NCI-H510A treated with DMSO at 0.1 percent for 48 hours (cell line): ENCODE results near the gene BMPR1A.

Experiments
- DNase-seq: peaks from one replicate; lab custom pipeline; 2025; lab: John Stamatoyannopoulos, UW

BMPR1A gene

DNA sequence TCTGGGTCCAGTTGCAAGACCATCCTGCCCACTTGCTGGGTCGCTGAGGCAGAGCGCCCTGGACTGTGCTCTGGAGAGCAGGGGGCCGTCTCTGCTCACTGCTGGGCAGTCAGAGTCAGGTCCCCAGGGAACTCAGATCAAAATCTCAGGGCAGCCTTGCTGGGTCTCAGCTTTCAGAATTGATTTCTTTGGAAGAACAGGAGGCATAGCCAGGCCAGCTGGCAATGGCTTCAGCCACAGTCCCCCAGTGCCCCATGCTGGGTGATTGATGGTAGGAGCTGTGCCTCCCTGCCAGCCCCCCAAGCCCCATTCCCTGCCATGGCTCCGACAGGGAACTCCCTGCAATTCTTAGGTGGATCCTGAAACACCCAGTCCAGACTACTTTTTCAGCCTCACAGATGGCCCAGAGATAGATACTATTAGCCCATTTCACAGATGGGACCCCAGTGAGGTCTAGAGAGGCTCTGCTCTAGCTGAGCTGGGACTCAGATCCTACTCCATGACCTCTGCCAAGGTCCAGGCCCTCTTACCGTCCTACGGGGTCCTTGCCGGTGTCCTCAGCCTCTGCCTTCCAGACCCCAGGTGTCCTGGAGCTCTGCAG, 200.5 kb downstream of the BMPR1A start:
- no peak for DNase-seq

DNA sequence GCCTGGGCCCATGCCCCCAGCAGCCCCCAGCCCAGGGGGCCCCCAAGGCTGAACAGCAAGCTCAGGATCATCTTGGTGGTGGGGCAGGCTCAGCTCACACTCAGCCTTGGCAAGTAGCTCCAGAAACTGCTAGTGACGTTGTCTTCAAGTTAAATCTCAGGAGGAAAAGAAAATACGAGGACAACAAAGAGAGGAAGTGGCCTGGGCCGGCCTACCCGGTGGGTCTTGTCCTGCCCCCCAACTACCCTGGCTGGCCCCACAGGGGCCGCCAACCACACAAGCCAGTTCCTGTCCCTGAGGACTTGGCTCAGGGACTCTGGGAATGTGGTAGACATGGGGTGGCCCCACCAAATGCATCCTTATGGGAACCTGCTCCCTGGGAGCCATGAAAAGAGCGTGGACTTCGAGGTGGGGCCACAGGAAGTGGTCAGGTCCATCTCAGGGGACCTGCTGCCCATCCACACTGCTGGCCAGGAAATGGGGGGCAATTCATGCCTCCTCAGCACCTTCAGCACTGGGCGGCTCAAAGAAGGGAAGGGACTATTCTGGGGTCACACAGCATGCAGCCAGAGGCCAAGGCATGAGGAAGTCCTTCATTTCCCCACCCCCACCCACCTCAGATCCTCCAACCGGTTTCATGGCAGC, 201.2 kb downstream of the BMPR1A start, which contains the start of gene MMRN2:
MMRN2 (minus strand) TSS at position 145 of the 645 bp plus-strand sequence; CDS start at position 71, 74 bp downstream.
- no peak for DNase-seq

DNA sequence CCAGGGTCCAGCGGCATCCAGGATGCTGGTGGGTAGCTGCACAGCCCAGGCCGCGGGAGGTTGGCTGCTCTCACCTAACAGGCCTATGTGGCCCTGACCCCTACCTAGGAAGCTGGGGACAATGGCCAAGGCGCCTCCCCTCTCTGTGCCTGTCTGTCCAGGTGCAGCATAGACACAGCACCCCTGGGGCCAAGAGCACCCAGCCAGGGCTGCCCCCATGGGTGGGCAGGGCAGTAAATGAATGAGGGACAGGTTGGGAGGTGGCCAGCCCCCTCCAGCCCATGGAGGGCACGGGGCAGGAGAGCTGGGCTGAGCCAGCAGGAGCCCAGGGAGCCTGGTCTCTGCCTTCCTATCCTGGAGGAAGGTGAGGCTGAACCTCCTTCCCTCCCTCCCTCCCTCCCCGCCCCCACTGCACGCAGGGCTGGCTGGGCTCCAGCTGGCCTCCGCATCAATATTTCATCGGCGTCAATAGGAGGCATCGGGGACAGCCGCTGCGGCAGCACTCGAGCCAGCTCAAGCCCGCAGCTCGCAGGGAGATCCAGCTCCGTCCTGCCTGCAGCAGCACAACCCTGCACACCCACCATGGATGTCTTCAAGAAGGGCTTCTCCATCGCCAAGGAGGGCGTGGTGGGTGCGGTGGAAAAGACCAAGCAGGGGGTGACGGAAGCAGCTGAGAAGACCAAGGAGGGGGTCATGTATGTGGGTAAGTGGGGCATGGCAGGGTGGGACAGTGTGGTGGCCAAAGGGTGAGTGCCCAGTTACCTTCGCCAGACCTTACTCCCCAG, 201.9 kb downstream of the BMPR1A start, which contains the start of gene SNCG:
SNCG (plus strand) TSS at position 484 of the 785 bp plus-strand sequence; CDS start at position 583, 99 bp downstream.
- DNase-seq = peak; percentile 47

DNA sequence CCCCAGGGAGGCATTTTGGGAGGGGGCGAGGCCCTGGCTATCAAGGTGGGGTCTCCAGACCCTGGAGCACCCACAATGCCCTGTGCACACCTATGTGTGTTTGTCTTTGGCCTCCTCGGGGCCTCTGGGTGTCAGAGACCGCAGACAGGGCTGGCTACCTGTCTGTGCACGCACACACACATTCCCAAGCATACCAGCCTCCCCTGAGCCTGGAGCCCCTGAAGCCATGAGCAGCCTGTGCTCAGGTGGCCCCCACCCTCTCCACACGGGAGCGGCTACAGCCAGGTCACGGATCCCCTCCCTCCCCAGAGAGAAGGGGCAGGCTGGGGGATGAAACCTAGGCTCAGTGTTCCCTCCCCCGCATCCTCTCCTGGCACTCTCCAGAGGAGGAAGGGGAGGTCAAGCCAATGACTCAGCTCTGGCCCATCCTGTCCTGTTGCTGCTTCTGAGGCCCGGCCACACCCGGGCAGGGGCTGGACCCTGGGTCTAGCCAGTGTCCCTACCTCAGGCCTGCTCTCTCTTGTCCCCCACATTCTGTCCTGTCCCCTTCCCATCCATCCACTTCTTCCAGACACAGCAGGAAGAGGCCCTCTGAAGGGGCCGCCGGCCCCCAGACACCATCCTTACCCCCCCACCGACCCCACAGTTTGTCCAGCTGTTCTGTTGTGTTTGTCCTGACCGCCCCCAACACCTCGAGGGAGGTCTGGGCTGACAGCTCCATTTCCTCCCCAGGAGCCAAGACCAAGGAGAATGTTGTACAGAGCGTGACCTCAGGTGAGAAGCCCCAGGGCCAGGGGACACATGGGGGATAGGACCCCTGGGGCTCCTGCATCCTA, 202.7 kb downstream of the BMPR1A start:
- DNase-seq = no peak

DNA sequence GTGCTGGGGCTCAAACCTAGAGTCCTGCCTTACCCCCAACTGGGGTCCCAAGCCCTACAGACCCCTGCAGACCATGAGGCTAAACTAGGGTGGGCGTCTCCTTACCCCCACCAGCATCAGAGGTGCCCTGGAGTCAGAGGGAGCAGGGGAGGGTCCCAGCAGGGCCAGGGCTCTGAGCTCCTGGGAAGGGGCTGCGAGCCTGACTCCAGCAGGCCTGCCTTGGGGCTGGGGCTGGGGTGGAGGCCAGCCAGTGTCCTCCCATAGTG, 203.3 kb downstream of the BMPR1A start:
- DNase-seq = no peak

DNA sequence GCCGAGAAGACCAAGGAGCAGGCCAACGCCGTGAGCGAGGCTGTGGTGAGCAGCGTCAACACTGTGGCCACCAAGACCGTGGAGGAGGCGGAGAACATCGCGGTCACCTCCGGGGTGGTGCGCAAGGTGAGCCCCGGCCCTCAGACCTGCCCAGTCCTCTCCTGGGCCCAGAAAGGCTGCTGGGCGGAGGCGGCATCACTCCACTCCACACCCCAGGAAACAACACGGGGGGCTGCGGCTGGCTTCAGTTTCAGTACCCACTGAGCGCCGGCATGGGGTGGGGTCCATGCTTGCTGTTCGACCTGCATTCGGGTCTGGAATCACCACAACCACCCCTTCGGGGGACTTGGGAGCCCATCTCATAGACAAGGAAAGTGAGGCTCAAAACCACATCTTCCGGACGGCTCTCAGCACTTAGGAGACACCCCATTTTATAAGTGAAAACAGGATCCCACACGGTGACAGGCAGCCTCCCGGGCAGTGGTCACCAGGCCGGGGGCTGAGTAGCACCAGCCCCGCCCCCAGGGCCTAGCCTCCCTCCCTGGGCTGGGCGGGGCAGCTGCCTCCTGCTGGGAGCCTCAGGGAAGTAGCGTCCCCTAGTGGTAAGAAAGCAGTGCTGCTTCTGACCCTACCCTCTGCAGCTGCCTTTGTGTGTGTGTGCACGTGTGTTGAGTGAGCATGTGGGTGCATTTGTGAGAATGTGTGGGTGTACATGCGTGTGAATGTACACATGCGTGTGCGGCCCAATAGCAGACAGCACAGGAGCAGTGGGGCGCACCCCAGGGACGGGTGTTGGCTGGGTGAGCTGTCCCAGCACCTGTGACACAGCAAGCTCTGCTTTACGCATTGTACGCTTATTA, 203.8 kb downstream of the BMPR1A start:
- DNase-seq = no peak

DNA sequence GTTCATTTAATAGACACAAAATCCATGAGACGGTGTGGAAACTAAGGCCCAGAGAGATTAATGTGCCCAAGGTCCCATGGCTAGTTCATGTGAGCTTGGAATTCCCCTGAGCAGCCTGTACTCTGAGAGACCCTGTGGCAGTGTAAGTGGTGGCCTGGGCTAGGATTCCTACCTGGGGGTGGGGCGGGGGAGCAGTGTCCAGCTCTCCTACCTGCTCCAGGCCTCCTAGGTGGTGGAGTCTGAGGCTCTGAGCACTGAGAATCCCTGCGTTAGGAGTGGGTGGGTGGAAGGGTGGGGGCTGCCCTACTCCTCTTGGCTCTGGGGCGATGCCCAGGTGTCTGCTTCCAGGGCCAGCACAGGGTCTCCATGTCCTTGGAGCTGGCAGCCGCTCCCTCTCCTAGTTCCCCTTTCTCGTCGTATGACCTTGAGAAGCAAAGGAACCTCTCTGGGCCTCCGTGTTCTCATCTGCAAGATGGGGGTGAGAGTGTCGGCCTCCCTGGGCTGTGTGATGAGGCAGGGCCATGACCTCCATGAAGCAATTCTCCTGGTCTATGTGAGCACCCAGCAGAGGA, 204.5 kb downstream of the BMPR1A start:
- no peak for DNase-seq

DNA sequence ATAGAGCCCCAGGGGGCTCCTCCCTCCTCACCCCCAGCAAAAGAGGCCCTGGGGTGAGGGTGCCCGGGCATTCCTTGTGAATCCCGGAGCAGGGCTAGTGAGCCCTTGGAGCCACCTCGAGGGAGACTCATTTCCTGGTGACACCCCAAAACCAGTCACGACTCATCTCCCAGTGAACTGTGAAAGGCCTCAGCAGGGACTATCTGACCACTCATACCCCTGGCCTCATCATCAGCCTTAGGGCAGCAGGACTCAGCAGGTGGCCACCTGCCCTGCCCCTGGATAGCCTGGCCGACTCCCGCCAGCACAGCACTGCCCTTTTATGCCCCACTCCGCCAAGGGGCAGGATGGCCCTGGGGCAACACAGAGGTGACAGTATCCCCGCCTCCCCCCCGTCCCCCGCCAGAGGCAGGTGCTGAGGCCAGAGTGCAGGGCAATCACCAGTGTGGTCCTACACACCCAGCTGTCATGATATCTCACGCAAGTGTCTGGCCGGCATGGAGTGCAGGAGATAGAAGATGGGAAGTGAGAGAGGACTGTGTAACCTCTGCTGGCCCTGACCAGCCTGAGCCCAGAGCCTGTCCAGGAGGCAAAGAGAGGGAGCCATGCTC, 205.2 kb downstream of the BMPR1A start:
- no peak for DNase-seq

DNA sequence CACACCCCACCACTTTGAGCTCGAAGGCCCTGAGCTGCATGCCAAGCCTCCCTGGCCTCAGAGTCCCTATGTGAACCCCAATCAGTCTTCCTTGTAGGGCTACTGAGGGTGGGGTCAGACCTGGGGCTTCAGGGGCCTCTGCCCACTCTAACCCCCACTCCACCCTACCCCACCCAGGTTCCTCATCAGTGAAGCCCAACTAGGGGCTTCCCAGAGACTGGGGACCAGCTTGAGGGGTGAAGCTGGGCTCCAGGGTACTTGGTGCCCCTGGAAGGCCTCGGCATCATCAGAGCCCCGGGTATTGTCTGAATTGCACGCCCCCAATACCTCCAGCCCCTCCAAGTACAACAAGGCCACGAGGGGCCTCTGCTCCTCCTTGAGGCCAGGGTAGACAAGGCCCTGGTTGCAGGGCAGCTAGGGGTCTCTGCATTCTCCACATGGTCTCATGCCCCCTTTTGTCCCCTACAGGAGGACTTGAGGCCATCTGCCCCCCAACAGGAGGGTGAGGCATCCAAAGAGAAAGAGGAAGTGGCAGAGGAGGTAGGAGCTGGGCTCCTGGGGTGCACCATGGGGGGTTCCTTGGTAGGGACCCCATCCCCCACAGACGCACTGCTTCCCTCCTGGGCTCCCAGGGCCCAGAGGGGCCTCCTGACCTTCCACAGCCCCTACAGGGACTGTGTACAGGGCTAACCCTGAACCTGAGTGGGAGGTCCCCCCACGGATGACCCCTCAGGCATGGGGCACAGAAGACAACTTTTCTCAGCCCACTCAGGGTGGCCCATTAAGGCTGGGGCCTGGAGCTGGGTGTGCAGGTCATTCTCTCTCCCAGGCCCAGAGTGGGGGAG, 205.9 kb downstream of the BMPR1A start:
- DNase-seq = no peak

DNA sequence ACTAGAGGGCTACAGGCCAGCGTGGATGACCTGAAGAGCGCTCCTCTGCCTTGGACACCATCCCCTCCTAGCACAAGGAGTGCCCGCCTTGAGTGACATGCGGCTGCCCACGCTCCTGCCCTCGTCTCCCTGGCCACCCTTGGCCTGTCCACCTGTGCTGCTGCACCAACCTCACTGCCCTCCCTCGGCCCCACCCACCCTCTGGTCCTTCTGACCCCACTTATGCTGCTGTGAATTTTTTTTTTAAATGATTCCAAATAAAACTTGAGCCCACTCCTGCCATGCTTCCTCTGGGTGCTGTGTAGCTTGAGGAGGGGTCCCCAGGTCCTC, 206.5 kb downstream of the BMPR1A start:
- no peak for DNase-seq

DNA sequence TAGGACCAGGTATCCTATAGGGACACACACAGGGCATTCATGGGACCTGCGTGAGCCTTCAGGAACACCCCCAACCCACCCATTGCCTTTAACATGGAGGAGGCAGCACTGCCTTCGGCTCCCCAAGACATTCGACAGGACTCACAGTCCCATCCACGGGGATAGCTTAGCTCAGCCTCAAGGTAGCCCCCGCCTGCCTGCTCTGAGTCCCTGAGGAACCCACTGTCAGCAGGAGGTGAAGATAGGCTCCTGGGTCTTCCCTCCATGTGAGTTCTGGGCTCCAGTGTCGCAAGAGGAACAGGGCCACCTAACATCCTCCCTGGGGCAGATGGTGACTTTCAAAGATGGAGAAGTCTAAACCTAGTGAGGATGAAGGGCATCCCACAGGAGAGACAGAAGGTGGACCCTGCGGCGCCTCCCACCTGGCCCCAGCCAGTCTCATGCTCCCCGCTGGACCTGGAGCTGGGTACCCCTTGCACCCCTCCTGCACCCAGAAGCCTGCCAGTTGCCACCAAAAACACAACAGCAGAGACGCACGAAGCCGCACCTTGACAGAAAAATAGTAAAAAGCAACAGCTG, 207.0 kb downstream of the BMPR1A start:
- DNase-seq = no peak

DNA sequence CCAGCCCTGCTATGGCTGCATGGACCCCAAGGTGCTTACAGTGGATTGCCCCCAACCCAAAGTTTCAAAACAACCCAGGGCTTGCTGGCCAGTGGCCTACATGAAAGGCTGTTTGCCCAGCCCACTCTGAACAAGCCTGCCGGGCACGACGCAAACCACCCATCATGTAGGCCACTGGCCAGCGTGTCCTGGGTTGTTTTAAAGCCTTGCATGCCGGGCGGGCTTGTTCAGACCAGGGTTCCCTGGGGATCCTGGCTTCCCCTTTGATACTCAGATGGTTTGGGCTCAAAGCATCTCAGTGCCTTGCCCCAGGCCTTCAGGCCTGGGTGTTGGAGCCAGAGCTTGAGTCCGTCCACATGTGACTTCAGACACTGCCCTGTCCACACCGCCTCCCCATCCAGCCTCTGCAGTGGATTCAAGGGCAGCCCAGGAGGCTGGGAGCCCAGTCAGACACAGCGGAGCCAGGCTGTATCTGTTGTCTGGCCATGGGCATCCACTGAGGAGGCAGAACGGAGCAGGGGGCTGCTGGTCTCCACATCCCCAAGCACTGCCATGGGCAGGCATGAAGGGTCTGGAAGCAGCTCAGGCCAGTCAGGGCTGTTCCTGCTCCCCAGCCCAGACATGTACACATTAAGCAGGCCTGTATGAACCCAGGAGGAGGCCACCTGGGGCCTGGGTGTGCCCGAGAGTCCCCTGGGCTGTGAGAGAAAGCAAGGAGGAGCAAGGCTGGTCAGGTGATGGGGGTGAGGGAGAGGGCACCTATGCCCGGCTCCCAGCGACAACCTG, 207.8 kb downstream of the BMPR1A start:
- no peak for DNase-seq

DNA sequence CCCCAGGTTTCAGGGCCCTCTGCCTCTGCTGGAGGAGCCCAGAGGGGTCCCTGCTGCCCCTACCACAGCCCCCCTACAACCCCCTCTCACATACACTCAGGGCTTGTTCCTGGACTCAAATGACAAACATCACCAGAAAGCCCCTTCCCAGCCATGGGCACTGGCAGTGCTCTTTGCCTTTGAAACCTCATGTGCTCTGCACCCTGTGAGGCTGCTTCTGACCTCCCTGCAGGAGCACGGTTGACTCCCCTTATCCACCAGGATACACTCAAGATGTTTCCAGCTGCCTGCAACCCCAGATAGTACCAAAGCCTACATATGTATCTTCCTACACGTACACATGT, 208.4 kb downstream of the BMPR1A start:
- DNase-seq = no peak

DNA sequence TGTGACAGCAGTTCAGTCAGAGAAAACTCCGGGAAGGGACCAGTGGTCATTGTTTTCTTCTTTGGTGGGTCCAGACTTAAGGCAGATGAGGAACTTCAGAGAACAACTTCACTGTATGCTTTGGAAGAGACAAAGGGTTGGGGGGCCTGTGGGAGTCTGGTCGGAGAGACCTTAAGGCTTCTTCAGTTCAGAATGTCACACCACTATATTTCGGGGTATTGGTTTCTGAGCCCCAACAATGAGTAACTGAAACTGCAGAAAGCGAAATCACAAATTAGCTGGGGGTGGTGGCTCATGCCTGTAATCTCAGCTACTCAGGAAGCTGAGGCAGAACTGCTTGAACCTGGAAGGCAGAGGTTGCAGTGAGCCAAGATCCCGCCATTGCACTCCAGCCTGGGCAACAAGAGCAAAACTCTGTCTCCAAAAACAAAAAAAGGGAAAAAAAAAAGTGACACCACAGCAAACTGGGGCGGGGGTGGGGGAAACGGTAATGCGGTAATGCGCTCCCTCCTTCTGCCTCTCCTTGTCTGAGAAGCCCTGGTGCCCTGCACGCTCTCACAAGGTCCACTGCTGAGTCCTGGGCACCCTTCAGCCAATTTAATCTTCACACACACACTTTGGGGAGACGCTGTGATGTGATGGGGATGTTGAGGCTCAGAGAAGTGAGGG, 209.7 kb downstream of the BMPR1A start:
- no peak for DNase-seq

DNA sequence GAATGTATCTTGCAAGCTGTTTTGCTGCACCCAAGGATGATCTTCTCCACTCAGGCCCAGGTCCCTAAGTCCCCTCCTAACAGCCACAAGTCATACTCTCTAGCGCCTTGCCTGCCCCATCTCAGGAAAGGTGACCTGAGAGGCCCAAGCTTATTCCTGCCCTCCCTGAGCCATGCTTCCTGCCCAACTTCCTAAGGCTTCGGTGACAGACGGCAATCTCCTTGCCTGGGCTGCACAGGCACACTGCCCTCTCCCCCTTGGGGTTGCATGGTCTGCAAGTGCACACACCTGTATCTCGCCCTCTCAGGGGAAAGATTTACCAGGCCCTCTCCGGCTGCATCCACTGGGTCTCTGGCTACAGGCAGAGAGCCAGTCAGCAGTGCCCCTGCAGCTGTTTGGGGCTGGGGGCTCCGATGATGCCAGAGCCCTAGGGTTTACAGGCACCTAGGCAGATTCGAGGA, 211.1 kb downstream of the BMPR1A start:
- DNase-seq = no peak

DNA sequence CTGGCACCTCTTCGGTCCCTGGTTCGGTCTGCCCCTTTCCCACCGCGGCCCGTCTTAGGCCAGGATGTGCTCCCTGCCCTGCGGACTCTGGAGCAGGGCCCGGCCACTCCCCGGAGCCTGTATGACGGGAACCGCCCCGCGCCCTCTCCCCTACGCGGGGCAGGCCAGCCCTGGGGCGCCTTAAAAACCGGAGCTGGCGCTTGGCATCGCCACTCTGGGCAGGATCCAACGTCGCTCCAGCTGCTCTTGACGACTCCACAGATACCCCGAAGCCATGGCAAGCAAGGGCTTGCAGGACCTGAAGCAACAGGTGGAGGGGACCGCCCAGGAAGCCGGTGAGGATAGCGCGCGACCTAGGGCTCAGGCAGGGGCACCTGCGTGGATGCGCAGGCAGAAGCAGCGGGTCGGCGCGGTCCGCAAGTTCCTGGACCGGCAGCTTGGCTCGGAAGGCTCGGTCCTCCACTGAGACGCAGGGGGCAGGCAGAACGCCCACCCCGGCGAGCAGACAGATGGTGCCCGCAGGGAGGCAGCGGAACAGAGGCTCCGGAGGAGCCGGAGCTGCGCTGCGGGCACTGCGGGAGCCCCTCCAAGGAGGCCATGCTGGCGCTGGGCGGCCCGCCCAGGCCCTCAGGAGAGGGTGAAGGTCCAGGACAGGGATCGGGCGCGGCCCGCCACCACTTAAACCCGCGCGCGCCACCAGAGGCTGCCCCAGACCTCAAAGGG, 212.0 kb downstream of the BMPR1A start, which contains the start of gene ADIRF:
ADIRF (plus strand) TSS at position 212 of the 723 bp plus-strand sequence; CDS start at position 275, 63 bp downstream.
- DNase-seq = no peak

DNA sequence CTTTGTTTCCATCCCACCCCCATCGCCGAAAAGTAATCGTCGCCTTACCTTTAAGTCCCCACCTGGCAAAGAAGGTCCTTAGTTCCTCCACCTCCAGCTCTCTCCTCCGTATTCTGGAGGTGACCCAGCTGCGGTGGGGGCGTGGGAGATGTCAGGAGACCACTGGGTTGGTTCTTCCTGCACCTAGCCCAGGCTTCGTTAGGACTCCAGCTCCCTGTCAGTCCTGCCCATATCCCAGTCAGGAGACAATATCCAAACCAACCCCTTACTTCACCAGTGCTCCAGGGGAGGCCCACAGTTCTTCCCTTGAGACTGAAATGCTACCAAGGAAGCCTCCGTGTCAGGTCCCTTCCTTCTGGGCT, 212.6 kb downstream of the BMPR1A start:
- no peak for DNase-seq
